A549 (cell line): ENCODE results near the gene RRAS. TPM values are rescaled to one million over a fixed set of nuclear protein-coding genes. Genes with fewer than 3 reads are reported as not detected.

Experiments
- ATAC-seq, 2 experiments: fragments of 200-7000 bp in 1 of 2; fragments of >200 bp in 1 of 2; cut with Nextera tagmentation in 1 of 2; cut with Tn5 transposase in 1 of 2; 3 replicates each; pipeline versions ENCODE4 v1.8.0 to v1.9.1; 2018 to 2020; ENCODE audit warnings: mild to moderate bottlenecking in 1 of 2, moderate library complexity in 1 of 2
- CTCF ChIA-PET: fragments of 300-600 bp; sonication (Branson Sonifier 250); formaldehyde crosslinking; extraction: SDS; loops from one replicate; lab custom pipeline; 2021; ENCODE audit warnings: antibody characterized with exemption, inconsistent platforms; lab: Yijun Ruan, JAX
- POLR2A ChIA-PET: fragments of 350-600 bp; formaldehyde crosslinking; extraction: SDS; loops from one replicate; lab custom pipeline; 2021; ENCODE audit warnings: antibody characterized with exemption, inconsistent platforms; lab: Yijun Ruan, JAX
- DNase-seq, 2 experiments: peaks; one replicate each; pipeline versions ENCODE4 v3.0.0 to v3.0.0-alpha.2; 2011 to 2016; ENCODE audit warnings: low read depth in 1 of 2, low spot score in 1 of 2
- FAIRE-seq: peaks from 2 replicates; lab custom pipeline; 2011; peaks lifted over from hg19 to GRCh38; lab: Jason Lieb, UNC
- H3K27ac ChIP-seq, 2 experiments: fragments of >200 bp; sonication (Bioruptor Twin); formaldehyde crosslinking; 3 replicates each; pipeline ENCODE4 v1.5.1; 2016 to 2017
- H3K4me1 ChIP-seq: fragments of >200 bp; sonication (Bioruptor Twin); formaldehyde crosslinking; 3 replicates; pipeline ENCODE4 v1.6.1; 2016
- H3K4me2 ChIP-seq: fragments of >200 bp; sonication (Bioruptor Twin); formaldehyde crosslinking; 3 replicates; pipeline ENCODE4 v1.6.1; 2016
- H3K4me3 ChIP-seq: fragments of >200 bp; sonication (Bioruptor Twin); formaldehyde crosslinking; 3 replicates; pipeline ENCODE4 v1.5.1; 2016
- H3K9me3 ChIP-seq: fragments of >200 bp; sonication (Bioruptor Twin); formaldehyde crosslinking; 3 replicates; pipeline ENCODE4 v1.6.1; 2016
- BCL3 ChIP-seq: fragments of >200 bp; sonication (Bioruptor Twin); formaldehyde crosslinking; IDR thresholded peaks from 3 replicates; pipeline ENCODE4 v1.6.1; 2016
- CBX8 ChIP-seq: fragments of 200-600 bp; sonication (generic); IDR thresholded peaks from 2 replicates; pipeline ENCODE4 v1.6.1; 2016
- CHD2 ChIP-seq: fragments of 150-350 bp; IDR thresholded peaks from 2 replicates; pipeline ENCODE4 v1.6.1; 2014; ENCODE audit warnings: low read length; ENCODE audit not compliant: partially characterized antibody
- CHD4 ChIP-seq: fragments of 200-600 bp; sonication (generic); IDR thresholded peaks from 2 replicates; pipeline ENCODE4 v1.6.1; 2016; ENCODE audit warnings: antibody characterized with exemption, mild to moderate bottlenecking, borderline replicate concordance
- CTCF ChIP-seq: fragments of >200 bp; sonication (Bioruptor Twin); formaldehyde crosslinking; IDR thresholded peaks from 3 replicates; pipeline ENCODE4 v1.5.1; 2016
- EHMT2 ChIP-seq: fragments of 200-600 bp; sonication (generic); IDR thresholded peaks from 2 replicates; pipeline ENCODE4 v1.6.1; 2016; ENCODE audit warnings: antibody characterized with exemption, low read depth, mild to moderate bottlenecking, moderate library complexity
- ELK1 ChIP-seq: fragments of 150-350 bp; IDR thresholded peaks from 2 replicates; pipeline ENCODE4 v1.6.1; 2014; ENCODE audit warnings: low read depth, mild to moderate bottlenecking, low read length
- FOXS1 ChIP-seq: fragments of 250-450 bp; sonication (Bioruptor Pico); IDR thresholded peaks from 2 replicates; pipeline ENCODE4 v1.5.0; 2020; ENCODE audit warnings: mild to moderate bottlenecking, moderate library complexity
- HOXA7 ChIP-seq: fragments of 250-450 bp; sonication (Bioruptor Pico); IDR thresholded peaks from 2 replicates; pipeline ENCODE4 v1.5.0; 2020; ENCODE audit warnings: mild to moderate bottlenecking, moderate library complexity
- HOXB13 ChIP-seq: fragments of 250-450 bp; sonication (Bioruptor Pico); IDR thresholded peaks from 2 replicates; pipeline ENCODE4 v1.5.0; 2020; ENCODE audit warnings: low read depth, mild to moderate bottlenecking, moderate library complexity
- HOXB5 ChIP-seq: fragments of 250-450 bp; sonication (Bioruptor Pico); IDR thresholded peaks from 2 replicates; pipeline ENCODE4 v1.5.0; 2020; ENCODE audit warnings: mild to moderate bottlenecking, moderate library complexity
- JUN ChIP-seq, 2 experiments: fragments of >200 bp; sonication (Bioruptor Twin); formaldehyde crosslinking; IDR thresholded peaks; 2 replicates in 1 of 2; 3 replicates in 1 of 2; pipeline ENCODE4 v1.6.1; 2016 to 2017
- JUNB ChIP-seq: fragments of >200 bp; sonication (Bioruptor Twin); formaldehyde crosslinking; IDR thresholded peaks from 2 replicates; pipeline ENCODE4 v1.6.1; 2016
- PBX3 ChIP-seq: IDR thresholded peaks from 2 replicates; pipeline ENCODE4 v1.6.1; 2012
- POLR2AphosphoS2 ChIP-seq: conservative IDR thresholded peaks from 2 replicates; pipeline ENCODE4 v1.6.1; 2012; ENCODE audit warnings: low read length, improper control_type of control experiment, inconsistent platforms
- RCOR1 ChIP-seq: fragments of 150-350 bp; IDR thresholded peaks from 2 replicates; pipeline ENCODE4 v1.6.1; 2014; ENCODE audit warnings: antibody characterized with exemption, low read length, low read depth
- SREBF2 ChIP-seq: fragments of 450-650 bp; IDR thresholded peaks from 2 replicates; pipeline ENCODE4 v1.6.1; 2014; ENCODE audit warnings: mild to moderate bottlenecking, moderate library complexity
- TP53 ChIP-seq: fragments of 250-450 bp; sonication (Bioruptor Pico); IDR thresholded peaks from 2 replicates; pipeline ENCODE4 v1.5.0; 2021; ENCODE audit warnings: mild to moderate bottlenecking, moderate library complexity
- USF2 ChIP-seq: fragments of 450-650 bp; IDR thresholded peaks from 2 replicates; pipeline ENCODE4 v1.6.1; 2014; ENCODE audit warnings: antibody characterized with exemption
- WGBS: methylation state at CpG from one replicate; pipeline ENCODE4 v1.1.6; 2017; ENCODE audit errors: missing lambda C conversion rate; 5-methylcytosine and 5-hydroxymethylcytosine counted together
- polyA plus RNA-seq, 4 experiments: library from polyadenylated mRNA; depleted of rRNA in 3 of 4; stranded (reverse); fragments of >200 nt; fragmentation: RNase III in 1 of 4; extraction: RNeasy Plus Mini Kit Qiagen cat#74134 plus additional on column Dnase treatment in 1 of 4; gene quantifications; 2 replicates in 3 of 4; 3 replicates in 1 of 4; pipeline ENCODE4 v1.2.3, GENCODE V29; 2011 to 2017
- TF ChIP-seq, protein P1 (sequence below): fragments of 250-450 bp; sonication (Bioruptor Pico); IDR thresholded peaks from 2 replicates; pipeline ENCODE4 v1.5.0; 2020; ENCODE audit warnings: low read depth, mild to moderate bottlenecking, moderate library complexity
- TF ChIP-seq, protein P2 (sequence below): fragments of >200 bp; sonication (Bioruptor Twin); formaldehyde crosslinking; IDR thresholded peaks from 2 replicates; pipeline ENCODE4 v1.6.1; 2016

The RRAS gene
- polyA plus RNA-seq, 2 of the 4 experiments (the other 2 are of a cell fraction) = 47.6 to 49.2 TPM

DNA sequence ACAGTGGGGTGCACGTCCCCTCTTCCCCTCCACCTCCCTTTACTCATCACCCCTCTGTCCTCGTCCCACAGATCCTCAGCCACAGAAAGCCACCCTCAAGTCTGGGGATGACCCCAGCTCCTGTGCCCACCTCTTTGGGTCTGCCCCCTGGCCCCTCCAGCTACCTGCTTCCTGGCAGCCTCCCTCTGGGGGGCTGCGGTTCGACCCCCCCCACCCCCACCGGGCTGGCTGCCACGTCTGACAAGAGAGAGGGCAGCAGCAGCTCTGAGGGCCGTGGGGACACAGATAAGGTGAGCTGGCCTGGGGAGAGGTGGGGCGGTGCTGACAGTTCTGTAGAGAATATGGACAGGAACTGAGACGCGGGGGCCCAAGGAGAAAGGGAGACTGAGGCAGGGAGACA lies 14.6 kb upstream of the RRAS start:
- ChIA-PET CTCF (interaction anchor here (1.6 to 21.2 kb wide), 3 partner anchors 10 to 29 kb away, joined by 4 to 326 read pairs (median 117); partner anchors contain the start of genes PRMT1, RRAS and SCAF1), POLR2A (interaction anchor here (2.5 to 2.6 kb wide), 2 partner anchors 12 to 14 kb away, joined by 13 to 14 read pairs; partner anchors contain the start of genes RRAS and SCAF1)
- Histone ChIP-seq H3K4me1 (no peaks in the 10 kb centered on the region), H3K4me3 (no peak overlapping the region), H3K4me2 (no peak overlapping the region), H3K9me3 (no peaks in the 10 kb centered on the region), H3K27ac (no peak overlapping the region)
- DNase-seq (no peak), ATAC-seq (no peak), FAIRE-seq (no peak)
- TF ChIP-seq RCOR1 (no peak), CHD4 (no peak), TP53 (no peak), SREBF2 (no peak), JUN (IDR thresholded peaks at IDR 0.05) (no peak), JUNB (no peak), ELK1 (no peak), HOXA7 (no peak), EHMT2 (no peak), USF2 (no peak), CHD2 (no peak), BCL3 (no peak), CTCF (no peak)
- TF ChIP-seq, protein P1, sequence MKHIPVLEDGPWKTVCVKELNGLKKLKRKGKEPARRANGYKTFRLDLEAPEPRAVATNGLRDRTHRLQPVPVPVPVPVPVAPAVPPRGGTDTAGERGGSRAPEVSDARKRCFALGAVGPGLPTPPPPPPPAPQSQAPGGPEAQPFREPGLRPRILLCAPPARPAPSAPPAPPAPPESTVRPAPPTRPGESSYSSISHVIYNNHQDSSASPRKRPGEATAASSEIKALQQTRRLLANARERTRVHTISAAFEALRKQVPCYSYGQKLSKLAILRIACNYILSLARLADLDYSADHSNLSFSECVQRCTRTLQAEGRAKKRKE (CRISPR knock-in tag) = no peak
- TF ChIP-seq, protein P2, sequence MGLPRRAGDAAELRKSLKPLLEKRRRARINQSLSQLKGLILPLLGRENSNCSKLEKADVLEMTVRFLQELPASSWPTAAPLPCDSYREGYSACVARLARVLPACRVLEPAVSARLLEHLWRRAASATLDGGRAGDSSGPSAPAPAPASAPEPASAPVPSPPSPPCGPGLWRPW = no peak
- WGBS = 93% methylated on average over 8 of the region's 10 CpGs

DNA sequence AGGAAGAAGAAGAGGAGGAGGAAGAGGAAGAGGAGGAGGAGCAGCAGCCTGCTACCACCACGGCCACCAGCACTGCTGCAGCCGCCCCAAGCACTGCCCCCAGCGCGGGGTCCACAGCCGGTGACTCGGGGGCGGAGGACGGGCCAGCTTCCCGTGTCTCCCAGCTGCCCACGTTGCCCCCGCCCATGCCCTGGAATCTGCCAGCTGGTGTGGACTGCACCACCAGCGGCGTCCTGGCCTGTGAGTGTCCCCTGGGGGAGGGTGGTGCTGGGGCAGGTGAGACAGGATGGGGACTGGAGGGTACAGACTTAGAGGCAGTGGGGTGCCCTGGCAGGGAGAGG lies 13.5 kb upstream of the RRAS start:
- Histone ChIP-seq H3K9me3 (no peaks in the 10 kb centered on the region), H3K4me1 (no peaks in the 10 kb centered on the region), H3K27ac (no peak overlapping the region), H3K4me3 (no peak overlapping the region), H3K4me2 (no peak overlapping the region)
- ATAC-seq (no peak; a peak in 1 of 6 replicates), FAIRE-seq (no peak), DNase-seq (no peak)
- POLR2A ChIA-PET = interaction anchor here (0.6 to 1.2 kb wide), 2 partner anchors 11 to 28 kb away, joined by 4 read pairs; partner anchors contain the start of gene SCAF1
- TF ChIP-seq CTCF (no peak), HOXB13 (no peak), HOXB5 (CRISPR knock-in tag) (no peak), RCOR1 (no peak), FOXS1 (no peak), PBX3 (no peak), JUN (IDR thresholded peaks at IDR 0.05) (no peak), BCL3 (no peak), POLR2AphosphoS2 (no peak), JUNB (no peak), CHD2 (no peak), CBX8 (no peak)
- 86% methylated on average over 10 of the region's 13 CpGs for WGBS
- CTCF ChIA-PET = interaction anchor here (21.2 kb wide), 1 partner anchor 21 kb away, joined by 326 read pairs; the partner anchor contains the start of gene PRMT1
